HCEC 1CT (cell line): ENCODE measurements around the gene ARPC3.
"Not testable (repeated sequence)": the region's sequence is repeated elsewhere in the genome, so short reads cannot be mapped to it uniquely, and the experiment has no call there.

Experiments
- DNase-seq: peaks from one replicate; pipeline ENCODE4 v3.0.0-alpha.2; 2017

Gene ARPC3

DNA sequence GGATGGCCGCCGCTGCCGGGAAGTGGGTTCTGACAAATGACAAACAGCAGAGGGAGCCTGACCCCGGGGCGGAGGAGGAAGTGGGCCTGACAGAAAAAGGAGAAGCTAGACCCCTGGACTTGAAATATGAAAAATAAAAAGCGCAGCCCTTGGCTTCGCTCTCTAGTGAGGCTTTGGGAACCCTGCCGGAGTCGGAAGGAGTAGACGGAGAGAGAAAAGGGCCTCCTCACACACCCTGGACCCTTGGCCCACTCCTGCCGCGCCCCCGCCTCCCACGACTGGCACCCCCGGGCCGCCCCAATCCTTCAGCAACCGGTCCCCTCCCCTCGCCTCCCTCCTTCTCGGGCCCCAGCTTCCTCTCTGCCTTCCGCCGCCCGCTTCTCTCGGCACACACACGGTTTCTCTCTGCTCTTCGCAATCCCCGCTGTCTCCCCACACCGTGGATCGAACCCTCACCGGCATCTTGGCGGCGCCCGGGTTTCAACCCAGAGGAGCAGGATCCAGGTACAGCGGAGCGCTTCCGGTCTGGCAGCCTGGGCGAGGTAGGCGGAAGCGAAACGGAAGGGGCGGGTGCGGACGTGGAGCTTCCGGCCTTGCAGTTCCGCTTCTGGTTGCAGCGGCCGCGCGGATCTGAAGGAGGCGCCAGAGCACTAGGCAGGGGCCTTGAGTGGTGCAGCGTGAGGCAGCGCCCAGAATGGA lies at the start of gene ARPC3:
Gene ARPC3 (minus strand): TSS at position 539 of the 699 bp plus-strand sequence. CDS start 77 bp downstream, at position 462.
- DNase-seq = peak; percentile 100

DNA sequence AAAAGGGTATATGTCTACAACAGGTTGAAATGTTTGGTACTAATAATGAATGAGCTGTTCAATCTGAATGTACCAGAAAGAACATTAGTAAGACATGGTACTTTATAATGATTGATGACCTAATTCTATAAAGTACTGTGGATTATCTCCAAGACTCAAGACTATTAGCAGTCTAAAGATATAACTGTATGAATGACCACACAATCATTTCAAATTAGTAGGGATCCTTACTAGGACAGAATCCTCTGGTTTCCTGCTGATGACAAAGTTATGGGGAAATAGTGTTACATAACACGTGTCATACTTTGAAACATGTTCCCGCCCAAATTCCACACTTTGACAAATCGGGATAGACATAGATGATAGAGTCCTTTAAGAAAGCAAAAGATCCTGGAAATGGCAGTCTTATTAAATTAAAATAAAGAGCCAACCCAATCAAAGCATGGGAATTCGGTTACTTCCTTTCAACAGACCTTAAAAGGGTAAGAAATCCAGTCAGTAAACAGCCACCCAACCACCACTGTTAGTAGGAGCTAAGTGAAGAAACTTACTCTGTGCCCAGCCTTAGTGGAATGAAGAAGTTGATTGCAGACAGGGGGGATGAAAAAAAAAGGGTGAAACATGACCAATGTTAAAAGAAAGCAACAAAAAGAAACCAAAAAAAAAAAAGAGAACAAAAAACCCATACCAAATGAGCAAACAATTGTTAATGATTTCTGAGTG lies 49.0 kb upstream of the ARPC3 start:
- DNase-seq = peak; percentile 57

DNA sequence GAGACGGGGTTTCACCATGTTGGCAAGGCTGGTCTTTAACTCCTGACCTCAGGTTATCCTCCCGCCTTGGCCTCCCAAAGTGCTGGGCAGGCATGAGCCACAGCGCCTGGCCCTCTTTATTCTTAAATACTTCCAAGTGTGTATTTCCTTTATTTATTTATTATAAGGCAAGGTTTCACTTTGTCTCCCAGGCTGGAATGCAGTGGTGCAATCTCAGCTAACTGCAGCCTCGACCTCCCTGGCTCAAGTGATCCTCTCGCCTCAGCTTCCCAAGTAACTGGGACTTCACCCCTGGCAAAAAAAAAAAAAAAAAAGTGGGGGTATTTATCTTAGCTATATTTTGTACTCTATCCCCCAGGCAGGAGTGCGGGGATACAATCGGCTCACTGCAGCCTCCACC lies 25.3 kb upstream of the ARPC3 start:
- DNase-seq = no peak

DNA sequence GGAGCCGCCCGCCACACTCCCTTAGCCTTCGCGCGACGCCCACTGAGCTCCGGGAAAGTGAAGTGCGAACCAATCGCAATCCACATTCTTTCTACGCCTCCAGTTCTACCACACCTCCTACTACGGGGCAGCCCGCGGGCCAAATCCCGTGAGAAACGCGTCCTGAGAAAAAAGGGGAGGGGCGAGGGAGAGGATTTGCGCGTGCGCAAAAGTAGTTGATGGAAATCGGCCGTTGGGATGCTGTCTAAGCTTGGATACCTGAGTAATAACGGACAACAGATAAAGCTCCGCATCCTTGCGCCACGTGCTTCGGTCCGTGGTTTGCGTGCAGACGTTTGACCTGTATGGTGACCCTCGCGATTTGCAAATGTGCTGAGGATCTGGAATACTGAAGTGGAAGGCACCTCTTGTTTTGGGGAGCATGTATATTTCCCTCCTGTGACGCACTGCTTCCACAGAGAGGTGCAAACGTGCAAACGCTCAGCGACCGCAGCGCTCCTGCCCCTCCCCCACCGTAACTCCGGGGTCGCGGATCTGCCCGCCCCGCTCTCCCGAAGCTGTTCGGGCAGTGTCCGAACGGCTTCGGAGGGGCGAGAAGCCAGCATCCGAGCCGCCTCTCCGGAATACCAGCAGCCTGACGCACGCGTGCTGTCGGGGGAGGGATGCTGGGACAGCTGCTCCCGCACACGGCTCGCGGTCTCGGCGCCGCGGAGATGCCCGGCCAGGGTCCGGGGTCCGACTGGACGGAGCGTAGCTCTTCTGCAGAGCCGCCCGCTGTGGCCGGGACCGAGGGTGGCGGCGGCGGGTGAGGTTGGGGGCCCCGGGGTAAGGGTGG lies 18.3 kb upstream of the ARPC3 start, which contains the start of the genes FAM216A and GPN3:
Gene FAM216A (plus strand): TSS at position 632 of the 835 bp plus-strand sequence. CDS start 31 bp downstream, at position 663.
Gene GPN3 (minus strand): TSS at position 44 of the 835 bp plus-strand sequence. CDS start 54 bp downstream, outside the sequence.
- peak; percentile 98 for DNase-seq

DNA sequence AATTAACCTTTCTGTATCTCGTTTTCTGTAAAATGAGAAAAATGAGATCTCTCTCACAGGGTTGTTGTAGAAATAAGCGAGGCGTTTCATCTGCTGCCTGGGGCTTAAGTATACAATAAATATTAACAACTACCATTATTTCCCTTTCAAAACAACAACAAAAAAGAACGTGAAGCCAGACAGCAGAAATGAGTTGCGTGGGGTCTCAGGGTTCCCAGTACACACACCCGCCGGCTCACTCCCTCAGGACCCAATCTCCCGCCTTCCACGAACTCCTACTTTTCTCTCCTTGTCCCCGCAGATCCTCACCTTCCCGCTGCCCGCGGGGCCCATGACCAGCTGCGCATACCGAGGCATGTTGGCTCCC lies 17.7 kb upstream of the ARPC3 start:
- DNase-seq = no peak

GRCh38 chr12:110466791-110467190 lies 16.7 kb upstream of the ARPC3 start:
- no peak for DNase-seq

DNA sequence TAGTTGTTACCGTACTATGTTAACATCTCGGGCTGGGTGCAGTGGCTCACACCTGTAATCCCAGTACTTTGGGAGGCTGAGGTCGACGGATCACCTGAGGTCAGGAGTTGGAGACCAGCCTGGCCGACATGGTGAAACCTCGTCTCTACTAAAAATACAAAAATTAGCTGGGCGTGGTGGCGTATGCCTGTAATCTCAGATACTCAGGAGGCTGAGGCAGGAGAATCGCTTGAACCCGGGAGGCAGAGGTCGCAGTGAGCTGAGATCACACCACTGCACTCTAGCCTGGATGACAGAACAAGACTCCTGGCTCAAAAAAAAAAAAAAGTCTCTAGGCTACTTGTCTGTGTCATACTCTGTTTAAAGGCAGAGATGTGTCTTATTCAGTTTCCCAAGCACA lies 15.6 kb upstream of the ARPC3 start:
- DNase-seq = not testable (repeated sequence)

DNA sequence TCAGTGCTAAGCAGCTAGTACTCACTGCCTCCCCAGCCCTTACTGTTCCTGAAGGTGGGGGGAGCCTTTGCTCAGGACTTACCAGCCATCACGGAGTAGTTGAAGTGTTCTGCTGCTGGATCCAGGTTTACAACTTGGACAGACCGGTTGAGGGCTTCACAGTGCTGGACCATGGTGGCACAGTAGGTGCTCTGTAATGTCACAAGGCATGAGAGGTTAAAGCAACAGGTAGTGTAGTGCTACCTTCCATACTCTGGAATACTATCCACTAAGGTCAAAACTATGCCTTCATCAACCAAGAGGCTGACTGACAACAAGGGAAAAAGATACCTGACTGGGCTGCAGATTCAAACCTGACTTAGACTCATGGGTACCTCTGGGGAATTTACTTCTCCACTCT lies 14.9 kb upstream of the ARPC3 start:
- DNase-seq = no peak

- not testable (repeated sequence) for DNase-seq
Observed at GRCh38 chr12:110461189-110461588, 11.1 kb upstream of the ARPC3 start.

- no peak for DNase-seq
Observed at GRCh38 chr12:110458756-110459155, 8.6 kb upstream of the ARPC3 start.

- no peak for DNase-seq
Observed at GRCh38 chr12:110453569-110454296, 3.6 kb upstream of the ARPC3 start.

DNA sequence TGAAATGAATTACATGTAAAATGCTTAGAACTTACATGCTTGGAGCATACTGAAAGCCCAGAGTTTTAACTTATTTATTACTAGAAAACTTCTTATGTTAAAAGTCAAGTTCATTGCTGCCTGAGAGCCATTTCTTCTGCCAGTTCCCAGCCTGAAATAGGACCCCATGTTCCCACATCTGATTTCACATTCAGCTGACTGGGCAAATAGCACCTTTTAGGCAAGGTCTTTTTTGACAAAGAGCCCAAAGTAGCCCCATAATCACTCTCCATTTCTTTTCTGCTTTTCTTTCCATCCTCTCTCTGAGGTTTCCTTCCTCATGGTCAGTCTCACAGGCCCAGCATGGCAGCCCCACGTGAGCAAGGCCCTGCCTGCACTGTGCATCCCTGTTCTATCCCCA lies 1.1 kb upstream of the ARPC3 start:
- DNase-seq = no peak

- no peak for DNase-seq
Observed at GRCh38 chr12:110444455-110444854, 5.7 kb downstream of the ARPC3 start.

DNA sequence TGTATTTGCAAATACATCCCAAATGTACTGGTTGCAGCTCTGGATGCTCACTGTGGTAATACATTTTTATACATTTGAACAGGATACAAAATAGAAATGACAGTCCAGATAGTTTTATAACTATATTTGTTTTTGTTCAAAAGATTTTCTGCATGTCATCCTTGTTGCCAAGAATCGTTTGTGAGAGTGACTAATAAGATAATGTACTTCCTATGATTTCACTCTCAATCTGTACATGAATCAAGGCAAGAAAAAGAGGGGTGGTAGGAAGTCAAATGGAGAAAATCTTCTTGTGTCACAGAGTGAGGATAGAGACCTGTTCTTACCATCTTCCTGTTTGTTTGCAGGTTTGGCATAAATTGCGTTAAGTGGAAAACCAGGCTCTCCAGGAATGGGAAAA lies 13.9 kb downstream of the ARPC3 start:
- DNase-seq = peak; percentile 47

- no peak for DNase-seq
Observed at GRCh38 chr12:110431957-110432587, 18.1 kb downstream of the ARPC3 start.

DNA sequence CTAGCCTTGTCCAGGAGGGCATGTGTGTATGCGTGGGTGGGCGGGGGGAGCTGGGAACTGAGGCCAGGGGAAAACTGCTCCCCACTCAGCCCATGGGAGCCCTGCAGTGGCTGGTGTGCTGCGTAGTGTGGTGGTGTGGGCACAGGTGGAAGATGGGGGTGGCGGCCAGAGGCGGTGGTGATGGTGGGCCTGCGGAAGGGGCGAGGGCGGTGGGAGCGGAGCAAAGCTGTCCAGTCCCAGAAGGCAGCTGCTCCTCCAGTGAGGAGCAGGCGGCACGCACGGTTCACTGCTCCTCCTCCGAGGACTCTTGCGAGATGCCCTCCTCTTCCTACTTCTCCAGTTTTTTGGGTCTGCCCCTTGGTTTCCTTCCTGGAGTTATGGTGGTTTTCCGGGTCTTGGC lies 20.5 kb downstream of the ARPC3 start:
- not testable (repeated sequence) for DNase-seq

DNA sequence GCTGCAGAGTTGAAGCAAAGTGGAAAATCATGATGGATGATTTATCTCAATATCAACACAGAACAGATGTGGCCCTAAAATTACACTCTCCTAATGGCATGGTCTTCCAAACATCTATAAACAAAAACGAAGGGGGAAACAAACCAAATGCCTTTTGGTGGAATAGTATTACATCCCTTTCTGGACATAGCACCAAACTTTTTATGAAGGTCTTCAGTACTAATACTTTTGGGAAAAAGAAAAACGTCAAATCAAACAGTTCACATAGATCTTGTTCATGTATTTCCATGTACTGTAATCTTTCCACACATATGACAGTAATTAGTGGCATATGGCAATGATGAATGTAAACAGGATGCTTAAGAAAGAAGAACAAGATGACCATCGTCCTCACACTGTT lies 23.7 kb downstream of the ARPC3 start:
- peak; percentile 20 for DNase-seq

GRCh38 chr12:110424237-110424636 lies 25.9 kb downstream of the ARPC3 start:
- no peak for DNase-seq

- DNase-seq = no peak
Observed at GRCh38 chr12:110421701-110422100, 28.4 kb downstream of the ARPC3 start.

- DNase-seq = no peak
Observed at GRCh38 chr12:110421159-110421661, 28.9 kb downstream of the ARPC3 start.

DNA sequence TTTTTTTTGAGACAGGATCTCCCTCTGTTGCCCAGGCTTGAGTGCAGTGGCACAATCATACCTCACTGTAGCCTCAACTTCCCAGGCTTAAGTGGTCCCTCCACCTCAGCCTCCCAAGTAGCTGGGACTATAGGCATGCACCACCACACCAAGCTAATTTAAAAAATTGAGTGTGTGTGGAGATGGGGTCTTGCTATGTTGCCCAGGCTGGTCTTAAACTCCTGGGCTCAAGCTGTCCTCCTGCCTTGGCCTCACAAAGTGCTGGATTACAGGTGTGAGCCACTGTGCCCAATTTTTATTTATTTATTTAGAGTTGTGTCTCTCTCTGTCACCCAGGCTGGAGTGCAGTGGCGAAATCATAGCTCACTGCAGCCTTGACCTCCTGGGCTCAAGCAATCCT lies 29.5 kb downstream of the ARPC3 start:
- not testable (repeated sequence) for DNase-seq

DNA sequence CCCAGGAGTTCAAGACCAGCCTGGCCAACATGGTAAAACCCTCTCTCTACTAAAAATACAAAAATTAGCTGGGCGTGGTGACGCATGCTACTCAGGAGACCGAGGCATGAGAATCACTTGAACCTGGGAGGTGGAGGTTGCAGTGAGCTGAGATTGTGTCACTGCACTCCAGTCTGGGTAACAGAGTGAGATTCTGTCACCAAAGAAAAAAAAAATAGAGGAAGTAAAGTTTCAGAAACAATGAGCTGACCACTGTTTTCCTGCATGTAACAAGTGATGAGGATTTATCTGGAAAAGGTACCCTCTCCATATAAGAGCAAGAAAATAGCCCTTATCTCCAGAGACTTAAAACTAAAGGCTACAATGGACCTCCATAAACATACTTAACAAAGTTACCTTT lies 33.0 kb downstream of the ARPC3 start:
- DNase-seq = not testable (repeated sequence)
